Islet precursor cell (in vitro differentiated cells): ENCODE data around the gene FGFR3.

Experiments used
- DNase-seq: peaks from one replicate; pipeline ENCODE4 v3.0.0-alpha.2; 2018

The FGFR3 gene

DNA sequence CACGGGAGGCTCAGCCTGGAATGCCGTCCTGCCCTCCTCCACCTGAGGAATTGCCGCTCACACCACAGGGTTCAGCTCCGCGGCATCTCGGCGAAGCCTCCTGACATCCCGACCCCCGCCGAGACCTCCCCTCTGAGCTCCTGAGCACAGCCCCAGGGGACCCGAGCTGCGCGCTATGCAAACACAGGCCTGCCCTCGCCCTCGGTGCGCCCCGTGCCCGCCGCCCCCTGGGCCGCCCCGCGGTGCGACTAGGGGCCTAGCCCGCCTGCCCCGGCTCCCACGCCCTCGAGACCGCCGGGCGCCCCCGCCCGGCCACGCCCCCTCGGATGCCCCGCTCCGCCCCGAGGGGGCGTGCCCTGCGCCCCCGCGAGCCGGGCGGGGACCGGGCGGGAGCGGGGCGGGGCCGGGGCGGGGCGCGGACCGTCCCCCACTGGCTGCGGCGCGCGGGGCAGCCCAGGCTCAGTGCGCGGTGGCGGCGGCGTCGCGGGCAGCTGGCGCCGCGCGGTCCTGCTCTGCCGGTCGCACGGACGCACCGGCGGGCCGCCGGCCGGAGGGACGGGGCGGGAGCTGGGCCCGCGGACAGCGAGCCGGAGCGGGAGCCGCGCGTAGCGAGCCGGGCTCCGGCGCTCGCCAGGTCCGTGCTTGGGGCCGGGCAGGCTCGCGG lies at the start of gene FGFR3:
FGFR3 (plus strand) TSS at position 462 of the 664 bp plus-strand sequence. CDS start 642 bp downstream, outside the sequence.
- DNase-seq = peak; percentile 88

DNA sequence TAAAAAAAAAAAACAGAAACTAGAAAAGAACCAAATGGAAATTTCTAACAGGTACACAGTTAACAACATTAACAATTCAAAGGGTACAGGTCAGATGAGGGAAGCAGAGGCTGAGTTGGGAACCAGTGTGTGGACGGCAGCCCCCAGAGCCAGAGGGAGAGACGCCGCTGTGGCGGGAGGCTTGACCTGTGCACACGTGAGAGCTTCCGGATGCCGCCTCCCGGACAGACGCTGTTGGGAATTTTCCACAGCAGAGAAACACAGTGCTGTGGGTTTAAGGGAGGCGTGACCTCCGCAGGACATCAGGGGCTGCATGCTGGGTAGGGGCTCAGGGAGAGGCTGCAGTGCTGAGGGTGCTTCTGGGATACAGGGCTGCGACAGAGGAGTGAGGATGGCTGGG lies 49.5 kb upstream of the FGFR3 start:
- DNase-seq = no peak

DNA sequence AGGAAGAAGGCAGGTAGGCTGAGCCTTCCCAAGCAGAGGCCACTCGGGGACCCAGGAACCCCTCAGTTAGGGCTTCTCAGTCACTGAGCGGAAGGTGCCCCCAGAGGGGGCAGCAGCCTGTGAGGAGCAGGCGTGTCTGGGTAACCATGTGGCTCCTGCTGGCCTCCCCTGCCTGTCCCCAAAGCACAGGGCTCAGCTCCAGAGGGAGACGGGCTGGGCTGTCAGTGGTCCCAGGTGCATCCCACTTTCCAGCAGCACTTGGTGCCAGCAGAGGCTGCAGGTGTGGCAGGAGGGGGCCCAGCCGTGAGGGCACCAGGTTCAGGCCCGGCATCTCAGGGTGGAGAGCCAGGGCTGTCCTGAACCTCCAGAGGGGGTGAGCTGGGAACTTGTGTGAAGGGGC lies 49.1 kb upstream of the FGFR3 start:
- no peak for DNase-seq

DNA sequence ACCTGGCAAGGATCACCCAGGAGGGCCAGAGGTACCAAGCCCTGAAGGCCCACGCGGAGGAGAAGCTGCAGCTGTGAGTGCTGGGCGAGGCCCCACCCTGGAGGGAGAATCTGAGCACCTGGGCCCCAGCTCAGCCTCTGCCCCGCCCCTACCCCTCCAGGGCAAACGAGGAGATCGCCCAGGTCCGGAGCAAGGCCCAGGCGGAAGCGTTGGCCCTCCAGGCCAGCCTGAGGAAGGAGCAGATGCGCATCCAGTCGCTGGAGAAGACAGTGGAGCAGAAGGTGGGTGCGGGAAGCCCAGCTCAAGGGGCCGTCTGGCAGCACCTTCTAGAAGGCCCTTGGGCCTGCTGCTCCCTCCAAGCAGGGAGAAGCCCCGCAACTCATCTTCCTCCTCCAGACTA lies 48.5 kb upstream of the FGFR3 start:
- peak; percentile 55 for DNase-seq

DNA sequence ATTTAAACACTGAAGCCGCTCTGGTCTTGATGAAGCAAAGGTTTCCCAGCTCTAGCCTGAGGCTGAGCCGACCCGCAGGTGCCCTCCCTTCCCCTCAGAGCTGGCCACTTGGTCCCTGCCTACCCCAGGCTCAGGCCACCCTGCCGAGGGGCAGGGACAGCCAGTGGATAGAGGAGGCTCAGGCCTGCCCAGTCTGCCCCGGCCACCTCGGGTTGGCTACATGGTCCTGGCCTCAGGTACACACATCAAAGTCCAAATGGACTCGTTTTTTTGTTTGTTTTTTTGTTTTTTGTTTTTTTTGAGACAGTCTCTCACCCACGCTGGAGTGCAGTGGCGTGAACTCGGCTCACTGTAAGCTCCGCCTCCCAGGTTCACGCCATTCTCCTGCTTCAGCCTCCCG lies 47.9 kb upstream of the FGFR3 start:
- DNase-seq = no peak

DNA sequence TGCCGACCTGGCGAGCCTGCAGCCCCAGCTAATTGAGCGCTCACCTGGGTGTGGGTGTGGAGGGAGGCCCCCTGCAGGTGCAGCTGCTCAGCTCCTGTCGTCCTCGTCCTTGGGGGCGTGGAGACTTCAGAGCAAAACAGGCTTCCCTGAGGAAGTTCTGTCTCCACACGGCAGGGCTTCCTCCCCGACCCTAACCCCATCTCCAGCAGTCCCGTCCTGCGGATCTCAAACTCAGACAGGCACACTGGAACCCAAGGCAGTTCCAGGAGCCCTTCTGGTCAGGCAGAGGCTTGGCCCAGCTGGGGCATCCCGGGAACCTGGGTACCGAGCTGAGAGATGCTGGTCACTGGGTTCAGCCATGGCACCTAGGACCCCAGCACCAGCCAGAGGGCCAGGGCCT lies 47.4 kb upstream of the FGFR3 start:
- no peak for DNase-seq

DNA sequence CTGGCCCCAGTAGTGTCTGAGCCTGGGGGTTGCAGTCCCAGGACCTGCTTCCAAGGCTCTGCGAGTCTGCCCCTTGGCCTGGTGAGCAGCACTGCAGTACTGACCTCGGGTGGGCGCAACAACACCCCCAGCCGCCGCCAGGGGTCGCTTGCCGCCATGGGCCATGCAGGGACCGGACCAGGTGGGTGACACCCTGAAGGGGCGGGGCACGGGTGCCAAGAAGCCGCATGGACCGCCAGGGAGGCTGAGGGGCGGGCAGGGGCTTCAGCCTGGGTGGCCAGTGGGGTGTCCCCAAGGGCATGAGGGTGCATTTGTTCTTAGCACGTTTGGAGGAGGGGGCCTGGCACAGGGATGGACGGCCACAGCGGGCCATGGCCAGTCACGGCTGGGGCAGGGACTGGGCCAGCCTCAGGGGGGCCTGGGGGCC lies 46.8 kb upstream of the FGFR3 start:
- peak; percentile 97 for DNase-seq

DNA sequence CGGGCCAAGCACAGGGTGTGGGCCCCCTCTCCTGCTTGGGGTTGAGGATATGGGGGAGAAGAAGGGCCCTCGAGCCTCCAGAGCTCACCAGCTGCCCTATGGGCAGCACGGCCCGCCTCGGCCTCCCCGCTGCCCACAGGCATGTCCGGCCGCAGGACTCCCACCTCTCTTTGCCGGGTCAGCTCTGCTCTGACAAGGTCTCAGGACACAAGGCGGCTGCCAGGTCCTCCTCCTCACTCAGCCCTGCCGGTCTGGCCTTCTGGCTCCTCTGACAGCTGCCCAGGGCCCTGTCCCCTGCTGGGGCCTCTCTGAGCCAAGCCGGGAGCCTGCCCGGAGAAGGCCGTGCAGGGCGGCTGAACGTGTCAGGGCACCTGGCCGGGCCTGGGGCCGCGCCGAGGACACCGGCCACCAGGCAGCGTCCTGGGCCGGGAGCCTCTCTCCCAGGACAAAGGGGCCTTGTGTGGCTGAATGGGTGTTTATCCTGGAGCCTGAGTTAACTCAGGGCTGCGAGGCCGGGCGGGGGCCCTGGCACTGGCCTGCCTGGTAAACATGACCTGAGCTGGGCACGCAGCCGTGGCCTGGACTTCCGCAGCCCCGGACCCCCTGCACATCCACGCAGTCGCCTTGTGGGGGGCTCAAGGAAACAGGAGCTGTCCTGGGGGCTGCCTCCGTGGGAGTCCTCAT lies 46.0 kb upstream of the FGFR3 start:
- peak; percentile 79 for DNase-seq

DNA sequence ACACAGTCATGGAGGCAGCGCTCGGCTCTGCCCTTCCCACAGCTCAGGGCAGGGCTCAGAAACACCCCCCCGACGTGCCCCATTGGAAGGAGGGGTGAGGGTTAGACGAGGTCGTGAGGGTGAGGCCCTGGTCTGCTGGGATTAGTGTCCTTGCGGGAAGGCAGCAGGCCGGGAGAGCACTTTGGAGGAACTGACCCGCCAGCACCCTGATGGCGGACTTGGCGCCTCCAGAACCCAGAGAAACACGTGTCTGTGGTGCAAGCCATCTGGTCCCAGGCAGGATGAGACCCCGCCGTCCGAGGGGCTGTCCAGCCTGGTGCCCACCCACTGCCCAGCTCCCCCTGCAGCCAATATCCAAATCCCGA lies 45.5 kb upstream of the FGFR3 start:
- DNase-seq = no peak

DNA sequence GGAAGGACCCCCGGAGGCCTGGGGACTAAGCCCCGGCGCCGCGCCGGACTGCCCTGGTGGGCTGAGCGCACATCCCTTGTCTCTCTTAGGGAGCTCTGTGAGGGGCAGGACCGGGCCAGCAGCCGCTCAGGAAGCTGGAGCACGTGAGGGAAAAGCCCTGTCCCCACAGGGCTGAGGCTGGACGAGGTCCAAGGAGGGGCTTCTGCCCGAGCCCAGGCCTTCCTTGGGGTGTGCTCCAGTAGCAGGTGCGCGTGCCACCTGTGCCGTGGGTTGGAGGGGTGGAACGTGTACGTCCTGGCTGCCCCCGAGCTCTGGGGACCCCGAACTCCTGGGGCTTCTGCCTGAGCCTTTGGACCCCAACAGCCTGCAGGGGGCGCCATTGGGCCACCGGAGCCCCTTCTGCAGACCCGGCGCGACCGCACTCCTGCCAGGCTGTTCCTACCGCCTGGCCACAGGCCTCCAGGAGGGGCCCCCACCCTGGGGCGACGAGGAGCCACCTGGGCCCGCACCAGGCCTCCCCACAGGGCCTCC lies 44.6 kb upstream of the FGFR3 start:
- DNase-seq = peak; percentile 88

DNA sequence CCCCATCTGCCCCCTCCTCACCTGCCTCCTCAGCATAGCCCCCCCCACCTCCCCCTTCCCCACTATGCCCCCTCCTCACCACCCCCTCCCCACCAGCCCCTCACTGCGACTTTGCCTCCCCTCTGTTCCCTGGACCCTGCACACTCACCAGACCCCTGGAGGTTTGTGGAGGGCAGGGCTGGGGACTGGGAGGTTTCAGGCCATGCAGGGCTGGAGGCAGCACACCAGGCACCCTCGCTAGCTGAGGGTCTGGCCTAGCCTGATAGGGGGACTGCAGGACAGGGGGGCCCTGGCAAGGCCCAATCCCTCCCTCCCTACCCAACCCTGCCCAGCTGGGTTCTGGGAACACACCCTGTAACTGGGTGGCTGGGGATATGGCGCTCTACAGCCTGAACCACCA lies 43.7 kb upstream of the FGFR3 start:
- no peak for DNase-seq

DNA sequence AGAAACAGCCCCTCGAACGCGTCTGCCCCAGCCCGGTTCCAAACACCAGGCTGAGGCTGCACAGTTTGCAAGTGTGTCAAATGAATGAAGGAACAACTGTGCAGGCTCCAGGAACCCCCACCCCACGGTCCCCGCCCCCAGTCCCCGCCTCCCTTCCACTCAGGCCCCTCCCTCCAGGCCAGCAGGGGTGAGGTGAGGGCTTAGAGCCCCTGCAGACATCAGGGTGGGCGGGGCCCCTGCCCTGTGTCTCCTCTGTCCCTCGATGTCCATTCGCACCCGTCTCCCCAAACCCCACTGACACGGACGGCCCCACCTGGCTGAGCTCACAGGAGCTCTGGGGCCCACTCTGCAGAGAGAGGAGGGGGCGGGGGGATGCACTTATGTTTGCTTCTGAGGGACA lies 43.3 kb upstream of the FGFR3 start:
- DNase-seq = no peak

DNA sequence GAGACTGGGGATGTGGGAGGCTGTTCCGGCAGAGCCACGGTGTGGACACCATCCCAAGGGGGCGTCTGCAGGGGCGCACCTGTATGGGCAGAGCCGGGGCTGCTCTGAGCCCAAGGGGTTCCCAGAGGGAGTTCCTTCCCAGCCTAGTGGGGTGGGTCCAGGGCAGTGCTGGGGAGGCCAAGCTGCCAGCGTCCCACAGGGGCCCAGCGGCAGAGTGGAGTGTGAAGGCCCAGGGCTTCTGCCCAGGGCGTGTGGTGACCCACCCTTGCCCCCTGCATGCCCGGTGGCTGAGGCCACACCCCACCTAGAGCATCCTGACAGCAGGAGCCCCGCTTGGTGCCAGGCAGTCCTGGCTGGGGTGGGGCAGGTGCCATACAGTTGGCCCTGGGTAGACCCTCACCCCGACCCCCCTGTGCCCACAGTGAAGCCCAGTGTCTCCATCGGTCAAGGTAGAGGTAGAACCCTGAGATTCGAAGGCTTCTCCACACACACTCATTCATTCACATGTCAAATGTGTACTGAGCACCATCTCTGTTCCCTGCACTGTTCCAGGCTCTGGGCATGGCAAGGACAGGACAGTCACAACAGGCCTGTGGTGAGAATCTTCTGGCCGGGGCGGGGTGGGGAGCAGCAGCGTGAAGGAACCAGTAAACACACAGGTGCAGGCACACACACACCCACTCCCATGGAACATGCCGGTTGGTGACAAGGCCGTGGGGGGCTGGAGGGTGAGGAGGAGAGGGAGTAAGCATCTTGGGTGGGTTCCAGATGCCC lies 42.5 kb upstream of the FGFR3 start:
- DNase-seq = no peak

DNA sequence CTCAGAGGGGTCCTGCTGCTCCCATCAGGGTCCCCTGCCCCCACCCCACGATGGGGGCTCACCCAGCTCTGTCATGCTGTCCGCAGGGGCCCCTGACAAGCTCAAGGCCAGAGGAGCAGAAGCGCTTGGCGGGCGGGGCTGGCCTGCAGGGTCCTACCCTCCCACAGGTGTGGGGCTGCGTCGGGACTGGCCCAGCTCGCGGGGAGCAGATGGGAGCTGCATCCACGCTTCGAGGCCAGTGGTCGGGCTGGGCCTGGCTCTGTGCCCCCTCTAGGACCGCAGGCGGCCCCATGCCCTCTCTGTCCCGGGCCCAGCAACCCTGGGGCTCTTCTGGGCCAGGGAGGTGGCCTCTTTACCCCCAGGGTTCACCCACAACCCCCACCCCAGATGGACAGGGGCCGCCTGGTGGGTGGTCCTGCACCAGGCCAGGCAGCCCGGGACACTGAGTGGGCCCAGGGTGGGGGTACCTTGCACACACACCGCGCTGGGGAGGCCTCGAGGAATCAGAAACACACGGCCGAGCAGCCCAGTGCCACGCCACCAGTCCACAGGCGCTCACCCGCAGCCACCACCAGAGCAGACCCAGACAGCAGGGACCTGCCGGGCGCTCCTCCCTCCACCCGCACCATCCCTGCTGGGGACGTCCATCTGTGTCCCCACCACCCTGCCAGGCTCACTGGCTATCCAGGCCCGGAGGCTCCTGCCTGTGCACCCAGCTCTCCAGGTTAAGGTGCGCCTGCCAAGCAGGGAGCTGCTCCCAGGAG lies 41.8 kb upstream of the FGFR3 start:
- DNase-seq = no peak

DNA sequence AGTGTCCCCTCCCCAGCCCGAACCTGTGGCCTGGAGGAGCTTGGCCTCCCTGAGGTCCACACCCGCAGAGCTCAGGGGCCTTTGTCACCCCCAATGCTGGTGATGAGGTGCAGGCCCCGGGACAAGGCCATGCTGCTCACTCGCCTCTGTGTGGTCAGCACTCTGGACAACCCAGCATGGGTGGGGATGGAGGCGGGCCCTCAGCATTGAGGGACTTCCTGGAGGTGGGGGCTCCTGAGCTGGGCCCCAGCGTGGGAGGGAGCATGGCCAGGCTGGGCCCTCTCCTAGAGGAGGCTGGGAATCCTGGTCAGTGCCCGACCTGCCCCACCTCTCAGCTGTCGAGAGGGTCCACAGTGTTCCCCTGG lies 41.2 kb upstream of the FGFR3 start:
- DNase-seq = no peak

DNA sequence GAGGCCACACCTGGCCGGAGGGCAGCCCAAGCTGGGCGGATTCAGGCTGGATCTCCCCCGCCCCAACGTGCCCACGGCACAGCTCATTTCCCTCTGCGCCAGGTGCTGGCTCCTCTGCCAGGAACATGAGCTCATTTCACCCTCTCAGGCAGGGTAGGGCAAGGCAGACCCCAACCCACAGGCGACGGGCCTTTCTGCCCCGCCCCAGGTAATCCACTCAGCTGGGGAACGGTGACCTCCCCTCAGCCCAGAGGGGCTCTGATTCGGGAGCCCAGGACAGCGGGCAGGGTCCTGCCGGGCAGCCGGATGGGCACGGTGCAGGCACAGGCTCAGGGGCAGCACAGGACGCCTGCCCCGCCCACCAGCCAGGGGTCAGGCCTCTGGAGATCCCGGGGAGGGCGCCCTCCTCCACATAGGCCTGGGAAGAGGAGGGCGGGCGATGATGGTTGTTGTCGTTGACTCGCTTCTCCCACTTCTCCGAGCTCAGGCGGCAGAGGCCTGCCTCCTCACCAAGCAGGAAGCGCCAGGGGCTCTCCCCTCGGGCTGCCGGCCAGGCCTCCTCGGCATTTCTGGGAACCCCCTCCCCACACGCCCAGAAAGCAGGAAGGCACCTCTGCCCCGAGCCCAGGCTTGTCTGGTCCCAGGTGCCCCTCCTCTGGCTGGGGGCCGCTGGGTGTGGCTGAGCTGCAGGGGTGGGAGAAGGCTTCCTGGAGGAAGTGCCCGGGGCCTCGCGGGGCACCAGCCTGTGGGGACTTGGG lies 40.6 kb upstream of the FGFR3 start:
- no peak for DNase-seq

DNA sequence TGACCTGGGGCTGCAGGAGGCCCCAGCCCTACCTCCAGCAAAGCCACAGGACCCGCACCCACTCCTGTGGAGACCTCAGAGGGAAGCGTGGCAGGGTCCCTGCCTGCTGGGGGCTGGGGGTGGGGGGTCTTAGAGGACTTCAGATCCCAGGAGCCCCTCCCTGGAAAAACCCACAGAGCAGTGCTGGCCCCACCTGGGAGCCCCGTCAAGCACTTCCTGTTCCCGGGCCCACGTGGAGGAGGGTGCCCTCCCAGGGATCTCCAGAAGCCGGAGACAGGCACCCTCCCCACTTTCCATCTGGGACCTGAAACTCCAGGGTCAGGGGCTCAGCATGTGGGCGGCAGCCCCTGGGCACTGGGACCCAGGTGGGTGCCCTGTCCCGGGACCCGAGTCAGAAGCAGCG lies 39.8 kb upstream of the FGFR3 start:
- DNase-seq = no peak

DNA sequence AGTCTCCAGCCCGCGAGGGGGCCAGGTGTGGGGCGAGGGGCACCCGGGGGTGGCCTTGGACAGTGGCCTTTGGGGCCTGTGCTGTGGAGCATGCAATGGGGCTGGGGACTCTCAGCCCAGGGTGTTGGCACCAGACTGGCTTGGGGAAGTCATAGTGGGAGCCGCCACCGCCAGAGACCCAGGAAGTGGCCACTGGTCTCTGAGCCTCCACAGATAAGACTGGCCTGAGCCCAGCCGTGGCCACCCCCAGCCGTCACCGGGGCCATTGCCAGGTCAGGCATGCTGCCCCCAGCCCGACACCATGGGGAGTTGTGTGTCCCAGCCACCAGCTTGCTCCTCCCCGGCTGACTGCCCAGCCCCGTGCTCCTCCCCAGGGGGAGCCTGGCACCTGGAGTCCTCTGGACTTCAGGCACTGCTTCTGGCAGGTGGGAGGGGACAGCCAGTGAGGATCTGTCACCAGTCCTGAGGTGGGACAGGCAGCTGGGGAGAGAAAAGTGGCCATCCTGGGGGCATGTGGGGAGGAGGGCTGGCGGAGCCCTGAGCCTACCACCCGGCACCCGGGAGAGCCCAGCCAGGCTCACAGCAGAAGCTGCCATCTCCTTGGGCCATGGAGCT lies 39.3 kb upstream of the FGFR3 start:
- DNase-seq = no peak

DNA sequence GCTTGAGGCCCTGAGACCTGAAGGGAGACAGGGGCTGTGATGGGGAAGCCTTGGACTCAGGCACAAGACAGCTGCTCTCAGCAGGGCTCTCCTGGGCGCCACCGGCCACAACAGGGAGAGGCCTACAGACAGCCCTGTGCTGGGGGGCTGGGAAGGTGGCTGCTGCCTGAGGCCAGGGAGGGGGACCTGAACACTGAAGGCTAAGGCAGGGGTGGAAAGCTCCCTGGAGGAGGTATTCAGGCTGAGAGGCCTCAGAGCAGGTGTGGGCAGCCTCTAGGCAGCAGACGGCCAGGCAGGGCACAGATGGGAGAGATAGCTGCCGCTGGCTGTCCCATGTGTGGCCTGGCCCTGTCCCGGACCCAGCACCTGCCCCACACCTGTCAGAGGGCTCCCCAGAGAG lies 38.8 kb upstream of the FGFR3 start:
- DNase-seq = no peak

DNA sequence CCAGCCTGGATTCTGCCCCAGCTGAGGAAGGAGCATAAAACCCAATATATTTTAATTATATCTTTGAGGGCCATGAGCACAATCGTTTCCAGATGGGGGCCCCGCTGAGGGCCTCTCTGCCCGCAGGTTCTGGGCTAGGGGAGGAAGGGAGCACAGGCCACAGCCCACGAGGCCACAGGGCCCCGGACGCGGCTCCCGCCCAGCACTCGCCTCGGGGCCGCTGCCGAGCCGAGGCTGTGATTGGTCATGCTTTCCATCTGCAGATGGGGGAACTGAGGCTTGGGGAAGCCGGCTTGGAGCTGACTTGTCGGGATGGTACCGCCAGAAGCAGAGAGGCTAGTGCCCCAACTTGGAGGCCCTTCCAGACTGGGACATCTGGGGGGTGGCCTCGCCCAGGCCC lies 37.8 kb upstream of the FGFR3 start:
- DNase-seq = no peak

DNA sequence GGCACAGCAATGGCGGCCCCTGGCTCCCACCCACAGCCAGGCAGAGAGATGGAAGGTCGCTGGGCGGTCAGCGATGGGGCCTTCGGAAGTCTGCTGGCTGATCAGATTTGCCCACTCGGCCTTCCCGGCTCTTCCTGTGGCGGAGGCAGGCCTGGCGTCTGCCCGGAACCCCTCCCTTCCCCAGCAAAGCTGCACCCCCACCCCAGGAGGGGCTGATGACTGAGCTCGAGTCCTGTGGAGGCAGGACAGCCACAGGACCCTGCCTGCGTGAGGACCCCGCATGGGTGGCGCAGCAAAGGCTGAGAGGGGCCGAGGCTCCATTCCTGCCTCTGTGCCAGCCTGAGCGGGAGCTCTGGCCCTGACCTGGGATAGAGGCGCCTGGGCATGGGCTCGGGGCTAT lies 37.0 kb upstream of the FGFR3 start:
- DNase-seq = no peak
